ENCODE measurements around the gene COL28A1.
A peak's percentile ranks its signal among the peaks of the same experiment; 100 is the strongest.

The COL28A1 gene

GRCh38 chr7:7536396-7537019 lies 835 bp upstream of the COL28A1 start:
- no peak for DNase-seq (ENCODE audit: low read depth)
- no peak overlapping the region for H3K4me3 ChIP-seq (ENCODE audit: low read depth, low read length)
- TF ChIP-seq CTCF (IDR thresholded peaks at IDR 0.05; ENCODE audit: control insufficient read depth, extremely low read depth, insufficient read depth) = no peak

DNA sequence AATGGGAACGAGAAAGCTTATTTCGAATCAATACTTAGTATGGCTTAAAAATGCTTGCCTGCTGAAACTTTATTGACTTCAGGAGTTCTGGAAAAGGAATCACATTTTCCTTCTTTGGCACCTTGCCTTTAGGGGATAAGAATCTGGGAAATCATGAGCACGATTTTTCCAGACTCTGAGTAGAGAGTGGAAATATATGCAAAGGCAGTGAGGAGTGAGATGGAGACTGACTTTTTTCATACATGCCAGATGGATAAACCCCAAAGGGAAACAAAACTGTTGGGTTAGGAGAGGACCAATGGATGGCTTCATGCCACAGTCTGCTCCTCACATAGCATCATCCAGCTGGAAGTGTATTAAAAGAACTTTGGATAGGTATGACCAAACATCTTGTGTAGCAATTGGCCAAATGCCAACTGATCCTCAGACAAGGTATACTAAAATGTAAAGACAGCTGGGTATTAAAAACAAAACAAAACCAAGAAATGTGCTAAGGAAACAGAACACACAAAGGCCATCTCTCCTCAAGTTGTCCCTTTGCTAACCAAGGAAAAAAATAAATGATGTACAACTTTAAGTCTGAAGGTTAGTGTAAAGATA lies 1.7 kb downstream of the COL28A1 start:
- H3K4me3 ChIP-seq (ENCODE audit: low read depth, low read length) = no peak overlapping the region
- TF ChIP-seq CTCF (IDR thresholded peaks at IDR 0.05; ENCODE audit: control insufficient read depth, extremely low read depth, insufficient read depth) = no peak
- no peak for DNase-seq (ENCODE audit: low read depth)

- H3K4me3 ChIP-seq (ENCODE audit: low read depth, low read length) = no peak overlapping the region
- no peak for TF ChIP-seq CTCF (IDR thresholded peaks at IDR 0.05; ENCODE audit: control insufficient read depth, extremely low read depth, insufficient read depth)
- peak; percentile 99 for DNase-seq (ENCODE audit: low read depth)
Observed at GRCh38 chr7:7529328-7529727, 6.3 kb downstream of the COL28A1 start.

GRCh38 chr7:7527047-7527446 lies 8.6 kb downstream of the COL28A1 start:
- DNase-seq (ENCODE audit: low read depth) = no peak
- no peak overlapping the region for H3K4me3 ChIP-seq (ENCODE audit: low read depth, low read length)
- TF ChIP-seq CTCF (IDR thresholded peaks at IDR 0.05; ENCODE audit: control insufficient read depth, extremely low read depth, insufficient read depth) = no peak

DNA sequence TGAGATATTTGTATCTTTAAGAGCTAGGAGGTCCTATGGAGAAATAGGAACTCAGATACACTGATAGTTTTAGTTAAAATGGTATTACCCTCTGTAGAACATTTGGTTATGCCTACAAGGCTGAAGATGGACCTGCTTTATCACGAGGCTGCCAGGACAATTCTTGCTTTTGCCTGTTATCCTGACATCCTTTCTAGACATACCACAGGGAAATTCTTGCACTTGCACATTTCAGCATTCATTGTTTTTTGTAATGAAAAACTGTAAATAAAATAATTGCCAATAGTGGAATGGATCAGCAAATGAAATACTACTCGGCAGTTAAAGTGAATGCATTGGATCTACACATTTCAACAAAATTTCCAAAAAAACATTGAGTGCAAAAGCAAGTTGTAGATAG lies 9.7 kb downstream of the COL28A1 start:
- TF ChIP-seq CTCF (IDR thresholded peaks at IDR 0.05; ENCODE audit: control insufficient read depth, extremely low read depth, insufficient read depth) = no peak
- H3K4me3 ChIP-seq (ENCODE audit: low read depth, low read length) = no peak overlapping the region
- no peak for DNase-seq (ENCODE audit: low read depth)

DNA sequence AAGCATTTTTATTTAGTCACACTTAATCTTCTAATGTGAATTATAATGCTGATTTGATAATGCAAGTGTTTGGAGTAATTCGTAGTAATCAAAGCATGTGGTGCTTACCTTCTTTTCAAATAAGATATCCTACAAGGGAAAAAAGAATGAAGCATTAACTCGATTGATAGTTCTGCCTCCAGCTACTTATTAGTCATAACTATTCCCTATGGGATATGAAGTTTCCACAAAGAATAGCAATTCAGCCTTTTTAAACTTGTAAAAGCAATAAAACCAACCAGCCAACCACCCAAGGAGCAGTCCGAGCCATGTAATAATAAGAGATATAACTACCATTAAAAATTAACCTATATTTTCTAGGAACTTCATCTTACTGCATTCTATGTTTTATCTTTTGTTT lies 11.6 kb downstream of the COL28A1 start:
- no peak for DNase-seq (ENCODE audit: low read depth)
- TF ChIP-seq CTCF (IDR thresholded peaks at IDR 0.05; ENCODE audit: control insufficient read depth, extremely low read depth, insufficient read depth) = no peak
- no peak overlapping the region for H3K4me3 ChIP-seq (ENCODE audit: low read depth, low read length)

GRCh38 chr7:7522421-7522820 lies 13.3 kb downstream of the COL28A1 start:
- no peak overlapping the region for H3K4me3 ChIP-seq (ENCODE audit: low read depth, low read length)
- TF ChIP-seq CTCF (IDR thresholded peaks at IDR 0.05; ENCODE audit: control insufficient read depth, extremely low read depth, insufficient read depth) = no peak
- no peak for DNase-seq (ENCODE audit: low read depth)

All from LNCaP clone FGC (cell line).